ENCODE results near the gene C6orf141. TPM values are rescaled to one million over a fixed set of nuclear protein-coding genes. Genes with fewer than 3 reads are reported as not detected.

Gene C6orf141
- total and polyA plus RNA-seq, 2 of the 8 experiments (the other 6 are each of a cell fraction or from before 2014, with no cell fraction given): 7.6 to 16.1 TPM

DNA sequence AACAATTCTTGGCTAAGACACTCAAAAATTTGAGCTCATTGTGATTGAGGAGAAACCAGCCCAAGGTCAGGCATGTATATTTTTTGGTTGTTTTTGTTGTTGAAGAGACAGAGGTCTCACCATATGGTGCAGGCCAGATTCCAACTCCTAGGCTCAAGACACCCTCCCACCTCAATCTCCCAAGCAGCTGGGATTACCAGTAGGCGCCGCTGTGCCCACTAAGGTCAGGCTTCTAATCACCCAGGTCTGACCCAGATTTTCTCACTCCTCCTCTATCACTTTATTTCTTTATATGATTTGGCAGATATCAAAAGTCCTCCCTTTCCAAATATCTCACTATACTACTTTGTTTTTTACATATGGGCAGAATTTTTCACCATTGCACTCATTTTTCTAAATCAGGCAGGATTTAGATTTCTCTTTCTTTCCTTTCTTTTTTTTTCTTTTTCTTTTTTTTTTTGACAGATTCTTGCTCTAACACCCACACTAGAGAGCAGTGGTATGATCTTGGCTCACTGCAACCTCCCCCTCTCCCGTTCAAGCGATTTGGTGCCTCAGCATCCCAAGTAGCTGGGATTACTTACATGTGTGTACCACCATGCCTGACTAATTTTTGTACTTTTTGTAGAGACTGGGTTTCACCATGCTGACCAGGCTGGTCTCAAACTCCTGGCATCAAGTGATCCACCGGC lies 1.7 kb upstream of the C6orf141 start:
- Histone ChIP-seq H3K79me2 (ENCODE audit: control insufficient read depth in 1 of 2, insufficient read depth in 2 of 2, low read length in 2 of 2) (peaks cover 0 to 16% of the 10 kb centered on the region in 2 experiments; a peak in 2 of 4 replicates), H3K4me1 (replicated peaks in 1 of 4; ENCODE audit: control insufficient read depth in 3 of 4, insufficient read depth in 4 of 4, low read length in 3 of 4) (peaks cover 4 to 25% (median 9%) of the 10 kb centered on the region in 4 experiments), H3K56ac (replicated peaks; ENCODE audit: insufficient read length, low read depth, low read length) (no peak overlapping the region), H3K9ac (replicated peaks in 1 of 4; ENCODE audit: extremely low read depth in 1 of 4, low read depth in 3 of 4, low read length in 3 of 4) (no peak overlapping the region; a peak in 1 of 7 replicates), H3K14ac (ENCODE audit: insufficient read length) (no peak overlapping the region), H4K5ac (ENCODE audit: insufficient read length, low read depth, low read length) (no peak overlapping the region), H3K23me2 (ENCODE audit: low read depth, low read length) (peaks cover 15% of the 10 kb centered on the region), H2BK5ac (ENCODE audit: low read depth, low read length) (no peak overlapping the region), H2AFZ (ENCODE audit: low read length) (no peak overlapping the region), H3K27ac (ENCODE audit: low read depth, low read length) (no peak overlapping the region), H3K9me3 (ENCODE audit: insufficient read depth in 2 of 2, low read depth in 1 of 2, low read length in 1 of 2) (no peaks in the 10 kb centered on the region), H3K23ac (ENCODE audit: insufficient read length) (no peak overlapping the region), H3K4me3 (ENCODE audit: extremely low read depth in 1 of 4, insufficient read depth in 2 of 4, low read depth in 3 of 4, low read length in 4 of 4) (no peak overlapping the region; a peak in 1 of 8 replicates), H3K79me1 (ENCODE audit: low read depth, low read length) (no peaks in the 10 kb centered on the region), H2BK12ac (ENCODE audit: low read depth, low read length) (no peak overlapping the region), H4K20me1 (replicated peaks in 1 of 2; ENCODE audit: control insufficient read depth in 1 of 2, insufficient read depth in 2 of 2, low read length in 2 of 2) (no peaks in the 10 kb centered on the region), H4K91ac (replicated peaks; ENCODE audit: insufficient read length, low read length) (no peak overlapping the region), H3K18ac (ENCODE audit: extremely low read depth, low read length) (no peak overlapping the region; the same call in 1 of the 2 replicates), H4K8ac (ENCODE audit: extremely low read depth, insufficient read depth, low read length) (no peak overlapping the region), H3K4me2 (ENCODE audit: insufficient read depth in 1 of 2, low read depth in 2 of 2, low read length in 2 of 2) (peak overlapping the region in 1 of 2 experiments; percentile 95; a peak in 2 of 4 replicates), H3K27me3 (replicated peaks in 1 of 4; ENCODE audit: control insufficient read depth in 3 of 4, extremely low read depth in 1 of 4, insufficient read depth in 3 of 4, low read length in 3 of 4) (peaks cover 0 to 3% (median 0%) of the 10 kb centered on the region in 4 experiments; a peak in 2 of 7 replicates), H3K36me3 (ENCODE audit: control insufficient read depth in 2 of 4, insufficient read depth in 4 of 4, low read length in 3 of 4) (peaks cover 0 to 19% (median 0%) of the 10 kb centered on the region in 4 experiments; a peak in 1 of 8 replicates), H2BK15ac (ENCODE audit: low read length) (no peak overlapping the region), H3K4ac (replicated peaks; ENCODE audit: insufficient read length, low read depth, low read length) (no peak overlapping the region), H2BK20ac (ENCODE audit: low read length) (peak overlapping the region; percentile 80; the same call in 1 of the 2 replicates), H2AK5ac (ENCODE audit: low read depth, low read length) (no peak overlapping the region), H2BK120ac (replicated peaks; ENCODE audit: low read depth, low read length) (no peak overlapping the region)
- no peak for TF ChIP-seq BRCA1 (IDR thresholded peaks at IDR 0.05; ENCODE audit: low read depth, low read length)
- no peak for TF ChIP-seq SP1 (IDR thresholded peaks at IDR 0.05; ENCODE audit: low read depth, low read length)
- TF ChIP-seq, protein P1, sequence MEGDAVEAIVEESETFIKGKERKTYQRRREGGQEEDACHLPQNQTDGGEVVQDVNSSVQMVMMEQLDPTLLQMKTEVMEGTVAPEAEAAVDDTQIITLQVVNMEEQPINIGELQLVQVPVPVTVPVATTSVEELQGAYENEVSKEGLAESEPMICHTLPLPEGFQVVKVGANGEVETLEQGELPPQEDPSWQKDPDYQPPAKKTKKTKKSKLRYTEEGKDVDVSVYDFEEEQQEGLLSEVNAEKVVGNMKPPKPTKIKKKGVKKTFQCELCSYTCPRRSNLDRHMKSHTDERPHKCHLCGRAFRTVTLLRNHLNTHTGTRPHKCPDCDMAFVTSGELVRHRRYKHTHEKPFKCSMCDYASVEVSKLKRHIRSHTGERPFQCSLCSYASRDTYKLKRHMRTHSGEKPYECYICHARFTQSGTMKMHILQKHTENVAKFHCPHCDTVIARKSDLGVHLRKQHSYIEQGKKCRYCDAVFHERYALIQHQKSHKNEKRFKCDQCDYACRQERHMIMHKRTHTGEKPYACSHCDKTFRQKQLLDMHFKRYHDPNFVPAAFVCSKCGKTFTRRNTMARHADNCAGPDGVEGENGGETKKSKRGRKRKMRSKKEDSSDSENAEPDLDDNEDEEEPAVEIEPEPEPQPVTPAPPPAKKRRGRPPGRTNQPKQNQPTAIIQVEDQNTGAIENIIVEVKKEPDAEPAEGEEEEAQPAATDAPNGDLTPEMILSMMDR (IDR thresholded peaks at IDR 0.05; ENCODE audit: control extremely low read depth in 1 of 3, insufficient read depth in 1 of 3, low read depth in 1 of 3, low read length in 3 of 3): peak; percentile 31 to 60 (median 52); a peak in 3 of 4 replicates
- TF ChIP-seq CBX5 (IDR thresholded peaks at IDR 0.05; ENCODE audit: low read depth, low read length): no peak
- no peak for TF ChIP-seq CHD1 (IDR thresholded peaks at IDR 0.05; ENCODE audit: low read depth, low read length)
- TF ChIP-seq RAD21 (IDR thresholded peaks at IDR 0.05 in 1 of 2, conservative IDR thresholded peaks at IDR 0.05 in 1 of 2; ENCODE audit: low read depth in 2 of 2, low read length in 2 of 2): peak; percentile 34 to 49; a peak in 3 of 4 replicates
- ChIA-PET CTCF (ENCODE audit: partially characterized antibody) (interaction anchor here (0.6 to 5.4 kb wide), 11 partner anchors 11 to 1320 kb away, joined by 3 to 41 read pairs (median 5); no protein-coding TSS in a partner anchor), POLR2A (ENCODE audit: partially characterized antibody) (interaction anchor here (0.8 kb wide), 1 partner anchor 14 kb away, joined by 5 read pairs; no protein-coding TSS in a partner anchor)
- DNase-seq (ENCODE audit: low read depth in 1 of 2, low spot score in 2 of 2) (no peak), FAIRE-seq (no peak)
- 68% methylated on average over 5 of the region's 5 CpGs; no CpG with 5 or more reads in 1 of the 2 experiments for WGBS, 2 experiments (ENCODE audit: extremely low coverage in 1 of 2, insufficient coverage in 1 of 2, insufficient read length in 1 of 2, insufficient replicate concordance in 2 of 2, low coverage in 1 of 2, low lambda C conversion rate in 2 of 2, missing lambda C conversion rate in 1 of 2)
